Thoracic aorta (tissue), 2 donors: ENCODE data around the gene OSBPL3. TPM values are rescaled to one million over a fixed set of nuclear protein-coding genes. Genes with fewer than 3 reads are reported as not detected.
A peak's percentile ranks its signal among the peaks of the same experiment; 100 is the strongest.

Source experiments
- ATAC-seq: fragments of 150-250 bp; one replicate; pipeline ENCODE4 v1.8.0; 2017; ENCODE audit warnings: low read depth; ENCODE audit not compliant: insufficient number of reproducible peaks, low FRiP score
- DNase-seq: peaks from one replicate; pipeline ENCODE4 v3.0.0-alpha.2; 2020; ENCODE audit warnings: low spot score
- H3K27ac ChIP-seq, 2 donors: fragments of 200-600 bp; sonication (generic); 1 replicate in 1 of 2; 2 replicates in 1 of 2; pipeline ENCODE4 v1.5.1; 2016; ENCODE audit warnings: mild to moderate bottlenecking in 2 of 2, moderate library complexity in 2 of 2
- H3K27me3 ChIP-seq: fragments of 200-600 bp; sonication (generic); replicated peaks from 2 replicates; pipeline ENCODE4 v1.6.0; 2016; ENCODE audit warnings: mild to moderate bottlenecking; ENCODE audit not compliant: insufficient read depth
- H3K36me3 ChIP-seq: fragments of 200-600 bp; sonication (generic); one replicate; pipeline ENCODE4 v1.5.1; 2016
- H3K4me1 ChIP-seq, 2 donors: fragments of 200-600 bp; sonication (generic); 1 replicate in 1 of 2; 2 replicates in 1 of 2; pipeline versions ENCODE4 v1.5.1 to v1.6.0; 2016; ENCODE audit warnings: low read depth in 2 of 2, mild to moderate bottlenecking in 1 of 2; ENCODE audit not compliant: control insufficient read depth in 1 of 2
- H3K4me3 ChIP-seq: fragments of 200-600 bp; sonication (generic); 2 replicates; pipeline ENCODE4 v1.5.1; 2016; ENCODE audit warnings: mild to moderate bottlenecking
- H3K9me3 ChIP-seq: fragments of 200-600 bp; sonication (generic); 2 replicates; pipeline ENCODE4 v1.5.1; 2016
- total RNA-seq, 2 donors: library from RNA; depleted of rRNA; stranded (reverse); fragments of >200 nt; gene quantifications; one replicate each; pipeline versions ENCODE4 v1.1.0 to v1.2.3, GENCODE V29; 2016
- TF ChIP-seq, protein P1 (sequence below): fragments of 200-600 bp; sonication (generic); IDR thresholded peaks from one replicate; pipeline ENCODE4 v1.5.1; 2019; ENCODE audit warnings: antibody characterized with exemption

OSBPL3 gene
- total RNA-seq, 2 donors from 2014 or later, result 5.5 to 7.9 TPM

GRCh38 chr7:24788961-24789576 is 190.9 kb downstream of the OSBPL3 start:
- no peak overlapping the region for H3K27ac ChIP-seq
- no peaks in the 10 kb centered on the region for H3K27me3 ChIP-seq
- H3K4me3 ChIP-seq, result no peak overlapping the region
- DNase-seq (no peak), ATAC-seq (no peak)
- H3K4me1 ChIP-seq, result no peaks in the 10 kb centered on the region
- H3K36me3 ChIP-seq, result no peaks in the 10 kb centered on the region
- TF ChIP-seq, protein P1, sequence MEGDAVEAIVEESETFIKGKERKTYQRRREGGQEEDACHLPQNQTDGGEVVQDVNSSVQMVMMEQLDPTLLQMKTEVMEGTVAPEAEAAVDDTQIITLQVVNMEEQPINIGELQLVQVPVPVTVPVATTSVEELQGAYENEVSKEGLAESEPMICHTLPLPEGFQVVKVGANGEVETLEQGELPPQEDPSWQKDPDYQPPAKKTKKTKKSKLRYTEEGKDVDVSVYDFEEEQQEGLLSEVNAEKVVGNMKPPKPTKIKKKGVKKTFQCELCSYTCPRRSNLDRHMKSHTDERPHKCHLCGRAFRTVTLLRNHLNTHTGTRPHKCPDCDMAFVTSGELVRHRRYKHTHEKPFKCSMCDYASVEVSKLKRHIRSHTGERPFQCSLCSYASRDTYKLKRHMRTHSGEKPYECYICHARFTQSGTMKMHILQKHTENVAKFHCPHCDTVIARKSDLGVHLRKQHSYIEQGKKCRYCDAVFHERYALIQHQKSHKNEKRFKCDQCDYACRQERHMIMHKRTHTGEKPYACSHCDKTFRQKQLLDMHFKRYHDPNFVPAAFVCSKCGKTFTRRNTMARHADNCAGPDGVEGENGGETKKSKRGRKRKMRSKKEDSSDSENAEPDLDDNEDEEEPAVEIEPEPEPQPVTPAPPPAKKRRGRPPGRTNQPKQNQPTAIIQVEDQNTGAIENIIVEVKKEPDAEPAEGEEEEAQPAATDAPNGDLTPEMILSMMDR, result no peak
- no peaks in the 10 kb centered on the region for H3K9me3 ChIP-seq

- no peak for ATAC-seq
- no peaks in the 10 kb centered on the region for H3K27me3 ChIP-seq
Observed at GRCh38 chr7:24788075-24788474, 191.9 kb downstream of the OSBPL3 start.

DNA sequence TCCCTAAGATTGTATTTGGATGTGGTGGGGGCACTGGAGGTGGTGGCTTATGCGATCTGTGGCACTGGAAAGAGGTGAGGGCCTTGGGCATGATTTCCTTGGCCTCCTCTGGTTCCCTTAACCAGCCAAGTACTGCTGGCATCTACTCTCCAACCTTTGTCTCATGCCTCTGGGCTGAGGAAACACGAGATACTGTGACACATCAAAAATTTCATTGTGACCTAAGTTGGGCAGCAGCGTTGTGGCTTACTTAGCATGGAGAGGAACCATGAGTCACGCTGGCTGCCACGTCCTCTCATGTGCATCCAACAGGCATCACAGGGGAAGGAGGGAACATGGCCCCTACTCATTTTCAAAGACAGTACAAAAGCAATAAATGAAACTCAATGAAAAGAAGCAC is 193.0 kb downstream of the OSBPL3 start:
- no peak for ATAC-seq
- H3K4me1 ChIP-seq, result no peaks in the 10 kb centered on the region
- peak; percentile 9 for DNase-seq

More at GRCh38 chr7:24788075-24788474, 191.9 kb downstream of the OSBPL3 start:
- DNase-seq, result no peak
- H3K4me1 ChIP-seq, result no peaks in the 10 kb centered on the region
- H3K27ac ChIP-seq, result no peak overlapping the region
- H3K9me3 ChIP-seq, result no peaks in the 10 kb centered on the region
- TF ChIP-seq, protein P1, result peak; percentile 14
- no peaks in the 10 kb centered on the region for H3K36me3 ChIP-seq
- no peak overlapping the region for H3K4me3 ChIP-seq

DNA sequence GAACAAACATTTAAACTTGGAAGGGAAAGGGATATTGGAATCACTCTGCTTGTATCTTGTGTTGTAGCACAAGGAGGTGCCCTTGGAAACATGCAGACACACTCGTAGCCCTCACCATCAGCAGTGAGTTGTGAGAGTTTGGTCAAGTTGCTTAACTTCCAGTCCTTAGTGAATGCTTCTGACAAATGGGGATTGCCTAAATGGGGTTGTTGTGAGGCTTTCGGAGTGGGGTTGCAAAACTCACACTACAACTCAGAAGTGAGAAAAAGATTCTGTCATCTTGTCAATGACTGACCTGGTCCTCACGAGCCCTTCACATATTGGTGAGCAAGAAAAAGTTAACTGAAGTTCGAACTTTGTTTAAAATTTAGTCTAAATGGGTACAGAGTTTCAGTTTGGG is 193.7 kb downstream of the OSBPL3 start:
- Histone ChIP-seq H3K27me3 (no peaks in the 10 kb centered on the region), H3K27ac (no peak overlapping the region), H3K4me3 (no peak overlapping the region), H3K4me1 (no peaks in the 10 kb centered on the region), H3K9me3 (no peaks in the 10 kb centered on the region), H3K36me3 (no peaks in the 10 kb centered on the region)
- TF ChIP-seq, protein P1, result no peak
- DNase-seq, result no peak
- ATAC-seq, result no peak

More for the DNA sequence above, 193.0 kb downstream of the OSBPL3 start:
- no peak overlapping the region for H3K4me3 ChIP-seq
- peak overlapping the region in 1 of 2 donors; percentile 21 for H3K27ac ChIP-seq
- TF ChIP-seq, protein P1, result no peak
- H3K27me3 ChIP-seq, result no peaks in the 10 kb centered on the region
- no peaks in the 10 kb centered on the region for H3K9me3 ChIP-seq
- H3K36me3 ChIP-seq, result no peaks in the 10 kb centered on the region

GRCh38 chr7:24784277-24784676 is 195.7 kb downstream of the OSBPL3 start:
- DNase-seq, result no peak
- H3K27ac ChIP-seq, result no peak overlapping the region
- no peaks in the 10 kb centered on the region for H3K27me3 ChIP-seq
- no peaks in the 10 kb centered on the region for H3K4me1 ChIP-seq
- ATAC-seq, result no peak
- TF ChIP-seq, protein P1, result no peak
- no peaks in the 10 kb centered on the region for H3K36me3 ChIP-seq
- no peaks in the 10 kb centered on the region for H3K9me3 ChIP-seq
- no peak overlapping the region for H3K4me3 ChIP-seq
